Stimulated activated CD4-positive, alpha-beta T cell treated with anti-CD3 and anti-CD28 coated beads, Interleukin-1b, Interleukin-23, amount 100 ng/mL, for 24 hours (primary cell): ENCODE data around the gene DTNB.

Experiments
- DNase-seq, 4 experiments: peaks; one replicate each; pipeline ENCODE4 v3.0.0-alpha.2; 2020; ENCODE audit warnings: low read depth in 4 of 4, low spot score in 1 of 4

DTNB gene

DNA sequence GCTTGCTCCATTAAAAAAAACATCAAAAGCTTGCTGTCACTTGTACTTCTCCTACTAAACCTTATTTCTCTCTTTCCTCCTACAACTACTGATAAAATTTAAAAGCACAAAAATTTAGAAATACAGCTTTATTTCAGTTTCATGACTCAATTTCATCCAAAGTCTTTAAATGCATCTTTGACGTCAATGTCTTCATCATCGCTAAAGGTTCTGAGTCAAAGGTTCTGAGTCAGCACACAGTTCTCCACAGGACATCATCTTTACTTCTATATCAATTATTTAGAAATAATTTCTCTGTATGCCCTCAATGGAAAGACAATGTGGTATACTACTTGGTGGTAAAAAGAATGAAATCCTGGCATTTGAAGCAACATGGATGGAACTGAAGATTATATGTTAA is 167.8 kb downstream of the DTNB start:
- no peak for DNase-seq

DNA sequence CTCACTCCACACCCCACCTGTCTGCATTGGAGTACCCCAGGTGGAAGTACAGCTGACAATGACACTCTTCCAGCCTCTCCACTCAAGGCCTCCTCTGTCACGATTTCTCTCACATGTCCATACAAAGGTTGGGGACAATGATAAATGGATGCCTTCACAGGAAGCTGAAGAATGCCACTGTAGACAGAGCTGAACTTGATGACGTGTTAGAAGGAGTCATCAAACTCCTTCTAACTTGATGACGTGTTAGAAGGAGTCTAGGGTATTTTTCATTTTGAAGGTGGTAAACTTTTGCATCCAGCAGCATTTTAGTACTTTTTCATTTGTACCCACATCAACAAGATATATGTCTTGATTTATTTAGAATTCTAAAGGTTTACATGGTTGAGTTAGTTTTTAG is 168.2 kb downstream of the DTNB start:
- DNase-seq: no peak

DNA sequence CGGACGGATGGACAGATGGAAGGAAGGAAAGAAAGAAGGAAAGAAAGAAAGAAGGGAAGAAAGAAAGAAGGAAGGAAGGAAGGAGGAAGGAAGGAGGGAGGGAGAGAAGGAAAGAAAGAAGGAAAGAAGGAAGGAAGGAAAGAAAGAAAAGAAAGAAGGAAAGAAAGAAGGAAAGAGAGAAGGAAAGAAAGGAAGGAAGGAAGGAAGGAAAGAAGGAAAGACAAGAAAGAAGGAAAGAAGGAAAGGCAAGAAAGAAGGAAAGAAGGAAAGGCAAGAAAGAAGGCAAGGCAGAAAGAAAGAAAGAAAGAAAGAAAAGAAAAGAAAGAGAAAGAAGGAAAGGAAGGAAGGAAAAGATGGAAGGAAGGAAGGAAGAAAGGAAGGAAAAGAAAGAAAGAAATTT is 169.1 kb downstream of the DTNB start:
- DNase-seq: no peak

DNA sequence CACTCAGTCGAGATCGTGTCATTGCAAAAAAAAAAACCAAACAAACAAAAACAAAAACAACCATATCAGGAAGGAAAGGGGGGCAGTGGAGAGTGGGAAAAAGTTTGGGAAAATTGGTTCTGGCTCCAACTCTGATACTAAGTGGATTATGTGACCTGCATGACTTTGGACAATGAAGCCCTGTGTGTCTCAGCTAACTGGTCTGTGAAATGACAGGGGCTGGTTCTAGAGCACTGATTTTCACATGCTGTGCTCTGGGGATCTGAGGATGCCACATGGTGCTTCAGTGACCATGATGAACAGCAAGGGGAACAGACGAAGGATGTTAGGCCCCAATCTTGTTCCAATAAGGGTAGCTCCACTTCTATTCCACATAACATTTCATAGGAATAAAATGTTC is 174.2 kb downstream of the DTNB start:
- DNase-seq: no peak

DNA sequence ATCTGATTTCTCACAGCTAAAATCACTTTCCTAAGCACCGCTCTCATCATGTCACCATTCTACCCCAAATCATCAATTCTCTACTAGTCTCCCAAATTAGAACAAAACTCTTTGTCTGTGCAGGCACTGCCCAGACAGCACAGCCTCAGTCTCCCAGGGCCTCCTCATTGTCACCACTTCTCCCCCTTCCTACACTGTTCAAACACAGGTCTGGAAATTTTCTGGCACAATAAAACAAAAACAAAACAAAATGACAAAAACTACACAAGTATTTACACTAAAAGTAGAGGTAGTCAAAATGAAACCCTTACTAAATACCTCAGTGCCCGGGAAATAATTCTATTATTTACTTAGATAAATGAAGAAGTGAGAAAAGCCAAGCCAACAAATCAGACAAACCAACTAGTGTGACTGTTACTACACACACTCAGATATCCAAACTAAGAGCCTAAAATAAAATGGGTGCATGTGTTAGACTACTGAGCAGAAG is 175.4 kb downstream of the DTNB start:
- no peak for DNase-seq

DNA sequence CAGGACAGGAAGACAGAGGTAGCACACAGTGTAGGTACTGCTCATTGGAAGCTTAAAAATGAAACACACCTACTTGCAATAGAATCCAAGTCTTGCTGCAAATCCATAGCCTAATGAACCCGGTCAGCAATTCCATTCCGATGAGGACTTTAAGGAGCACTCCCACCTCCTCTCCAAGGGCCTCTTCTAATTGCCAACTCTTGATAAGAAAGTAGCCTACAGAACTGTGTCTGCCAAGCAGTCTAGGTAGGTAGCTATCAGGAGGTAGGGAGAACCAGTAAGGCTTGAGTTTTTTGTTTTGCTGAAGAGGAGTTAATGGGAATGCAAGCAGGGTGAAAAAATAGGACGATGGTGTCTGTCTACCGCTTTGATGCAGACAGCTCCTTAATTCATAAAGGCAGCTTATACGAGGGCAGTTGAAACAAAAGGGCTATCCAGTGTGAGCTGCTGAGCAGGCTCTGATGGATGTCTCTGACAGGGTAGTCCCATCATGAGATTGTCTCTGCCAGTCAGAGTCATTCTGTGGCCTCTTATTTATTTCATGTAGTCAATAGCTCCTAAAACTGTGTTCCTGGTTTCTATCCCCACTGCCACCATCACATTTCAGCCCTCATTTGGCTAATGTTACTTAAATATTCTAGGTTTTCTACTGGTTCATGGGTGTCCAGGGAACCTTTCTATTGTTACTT is 176.0 kb downstream of the DTNB start:
- no peak for DNase-seq

DNA sequence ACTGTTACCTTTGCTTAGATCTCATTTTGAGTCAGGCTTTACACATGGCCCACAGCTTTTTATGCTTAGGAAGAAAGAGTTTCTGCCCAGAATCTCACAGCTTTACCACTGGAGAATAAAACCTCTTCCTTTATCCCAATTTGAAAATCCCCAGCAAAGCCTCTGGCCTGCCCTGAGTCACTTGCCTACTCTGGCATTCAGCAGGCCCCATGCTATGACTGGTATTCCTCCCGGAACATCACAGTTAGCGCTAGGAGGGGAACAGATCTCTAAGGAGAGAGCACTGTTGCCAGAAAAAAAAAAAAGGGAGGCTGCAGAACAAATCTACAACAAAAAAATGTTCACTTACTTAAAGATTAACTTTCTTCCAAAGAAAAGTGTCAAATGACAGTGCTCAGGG is 178.8 kb downstream of the DTNB start:
- DNase-seq: no peak

DNA sequence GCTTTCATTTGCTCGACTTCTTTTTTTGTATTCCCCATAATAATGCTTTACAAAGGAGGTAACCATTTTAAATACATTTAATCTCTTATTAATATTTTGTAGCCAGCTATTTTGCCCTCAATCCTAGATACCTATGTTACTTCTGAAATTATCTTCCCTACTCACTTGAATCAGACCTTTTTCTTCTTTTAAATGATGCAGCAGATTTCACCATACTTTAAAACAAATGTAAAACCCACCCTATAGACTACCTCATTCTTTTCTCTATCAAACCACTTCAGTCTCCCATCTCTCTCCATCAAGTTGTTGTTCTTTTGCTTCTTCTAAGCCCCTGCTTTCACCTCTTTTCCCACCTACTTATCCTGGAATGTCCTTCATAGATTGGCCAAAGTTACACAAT is 180.2 kb downstream of the DTNB start:
- DNase-seq: no peak

DNA sequence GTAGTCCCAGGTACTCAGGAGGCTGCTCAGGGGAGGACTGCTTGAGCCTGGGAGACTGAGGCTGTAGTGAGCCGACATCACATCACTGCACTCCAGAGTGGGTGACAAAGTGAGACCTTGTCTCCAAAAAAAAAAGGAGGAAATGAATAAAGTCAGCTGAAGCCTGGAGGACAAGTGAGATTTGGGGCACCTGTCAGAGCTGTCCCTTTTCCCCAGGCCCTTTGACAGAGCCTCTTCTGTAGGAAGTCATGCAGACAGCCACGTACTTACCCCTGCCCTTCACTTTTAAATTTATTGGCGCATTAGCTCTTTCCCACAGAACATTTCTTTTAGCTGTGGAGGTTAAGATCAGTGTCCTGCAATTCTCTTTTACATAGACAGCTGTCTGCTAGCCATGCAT is 180.7 kb downstream of the DTNB start:
- DNase-seq: no peak

DNA sequence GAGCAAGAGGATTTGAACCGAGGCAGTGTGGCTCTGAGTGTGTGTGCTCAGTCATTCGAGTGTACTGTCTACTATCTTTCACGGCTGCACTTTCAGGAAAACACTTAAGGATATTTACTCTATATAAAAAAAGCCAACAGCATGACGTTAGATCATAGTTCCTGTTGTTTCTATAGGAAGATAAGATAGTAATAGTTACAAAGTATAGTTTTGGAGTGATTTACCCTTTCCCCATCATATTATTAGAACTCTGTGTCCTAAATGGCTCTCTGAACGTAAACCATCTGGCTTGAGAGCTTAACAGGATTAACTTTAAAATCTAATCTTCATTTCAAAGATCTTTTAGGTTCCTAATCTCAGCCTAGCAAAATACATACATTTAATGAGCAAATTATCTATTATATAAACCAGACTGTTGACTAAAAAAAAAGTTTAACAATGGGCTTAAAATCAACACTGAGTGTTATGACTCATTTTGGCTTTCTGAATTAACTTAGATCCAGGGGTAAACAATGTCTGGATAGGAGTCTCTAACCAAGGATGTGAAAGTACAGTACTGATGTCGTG is 181.3 kb downstream of the DTNB start:
- no peak for DNase-seq

DNA sequence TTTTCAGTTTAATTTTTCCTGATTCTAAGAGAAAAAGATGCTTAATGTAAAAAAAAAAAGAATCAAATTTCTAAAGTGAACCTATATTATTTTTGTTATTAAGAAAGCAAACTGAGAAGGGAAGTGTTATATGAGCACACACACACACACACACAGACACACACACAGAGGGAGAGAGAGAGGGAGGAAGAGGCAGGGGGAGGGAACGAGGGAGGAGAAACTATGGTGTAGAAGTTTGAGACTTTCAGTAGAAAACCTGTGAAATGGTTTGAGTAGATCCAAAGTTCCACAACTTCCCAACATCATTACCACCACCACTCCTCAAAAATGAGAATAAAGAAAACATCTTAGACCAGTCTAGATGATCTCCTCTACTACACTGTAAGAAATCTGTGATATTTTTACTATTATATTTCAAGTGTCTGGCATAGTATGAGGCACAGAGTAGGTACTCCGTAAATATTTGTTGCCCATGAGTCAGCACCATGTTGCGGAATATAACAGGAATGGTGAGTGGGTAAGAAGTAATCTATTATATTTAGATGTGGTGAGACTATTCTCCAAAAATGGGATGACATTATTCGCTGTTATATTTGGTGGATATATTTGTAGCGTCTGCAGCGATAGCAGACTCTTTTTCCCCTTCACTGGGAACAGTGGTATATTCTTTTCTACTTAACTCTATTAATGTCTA is 182.2 kb downstream of the DTNB start:
- no peak for DNase-seq

DNA sequence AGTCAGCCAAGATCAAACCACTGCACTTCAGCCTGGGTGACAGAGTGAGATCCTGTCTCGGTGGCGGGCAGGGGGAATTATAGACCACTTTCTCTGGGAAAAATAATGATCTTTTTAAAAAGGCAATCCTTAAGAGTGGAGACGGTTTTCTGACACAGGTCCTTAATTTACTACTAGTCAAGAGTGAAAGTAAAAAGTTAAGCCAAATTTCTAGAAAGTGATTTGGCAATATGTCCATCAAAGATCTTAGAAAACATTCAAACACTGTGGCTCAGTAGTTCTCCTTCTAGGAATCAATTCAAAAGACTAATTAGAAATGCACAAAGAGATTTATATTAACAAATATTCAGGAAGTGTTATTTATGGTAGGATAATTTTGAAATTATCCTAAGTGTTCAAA is 183.2 kb downstream of the DTNB start:
- DNase-seq: no peak

DNA sequence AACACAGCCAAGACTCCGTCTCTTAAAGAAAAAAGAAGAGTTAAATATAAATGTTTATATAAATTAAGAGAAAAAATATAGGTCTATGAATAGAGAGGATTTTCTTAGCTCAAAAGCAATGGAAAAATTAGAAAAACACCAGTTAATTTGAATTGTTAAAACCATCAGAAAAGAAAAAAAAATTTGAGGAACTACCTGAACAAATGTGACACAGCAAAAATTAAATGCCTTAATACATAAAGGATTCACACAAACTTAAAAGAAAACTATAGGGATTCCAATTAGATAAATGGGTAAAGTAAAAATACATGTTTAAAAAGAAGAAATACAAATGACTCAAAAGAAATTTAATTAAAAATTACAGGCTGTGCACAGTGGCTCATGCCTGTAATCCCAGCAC is 183.7 kb downstream of the DTNB start:
- DNase-seq: no peak

DNA sequence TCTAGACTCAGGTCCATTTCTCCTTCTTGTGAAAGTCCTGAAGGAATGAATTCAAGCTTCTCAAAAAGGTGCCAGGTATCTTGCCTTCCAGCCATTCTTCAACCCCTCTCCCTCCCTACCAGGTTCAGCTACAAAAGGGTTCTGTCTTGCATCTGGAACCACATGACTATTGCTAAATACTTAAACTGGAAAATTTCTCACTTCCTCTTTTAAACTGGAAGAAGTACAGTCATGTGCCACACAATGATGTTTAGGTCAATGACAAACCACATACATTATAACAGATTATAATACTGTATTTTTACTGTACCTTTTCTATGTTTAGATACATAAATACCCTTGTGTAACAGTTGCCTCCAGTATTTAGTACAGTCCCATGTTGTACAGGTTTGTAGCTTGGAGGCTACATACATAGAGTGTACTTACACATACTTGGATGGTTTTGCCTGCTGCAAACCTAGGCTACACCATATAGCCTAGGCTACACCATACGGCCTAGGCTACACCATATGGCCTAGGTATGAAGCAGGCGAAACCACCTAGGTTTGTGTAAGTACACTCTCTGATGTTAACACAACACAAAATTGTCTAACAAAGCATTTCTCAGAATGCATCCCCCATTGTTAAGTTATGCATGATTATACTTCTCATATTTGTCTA is 189.6 kb downstream of the DTNB start:
- DNase-seq: no peak

DNA sequence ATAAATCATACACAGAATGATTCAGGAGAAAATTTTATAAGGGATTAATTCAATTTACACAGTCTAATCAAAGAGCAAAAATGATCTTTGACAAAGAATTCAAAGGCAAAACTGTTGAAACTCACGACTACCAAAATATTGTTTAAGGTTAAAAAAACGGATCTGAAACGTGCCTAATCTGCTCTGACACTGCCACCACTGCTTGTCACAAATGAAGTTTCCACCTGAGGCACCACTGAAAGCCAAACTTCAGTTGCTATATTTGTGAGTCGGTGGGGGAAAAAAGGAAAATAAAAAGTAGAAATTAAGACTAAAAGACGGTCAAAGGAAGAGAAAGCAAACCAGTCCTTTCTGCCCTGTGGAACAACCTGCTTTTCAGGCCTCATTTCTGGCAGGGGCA is 191.0 kb downstream of the DTNB start:
- no peak for DNase-seq

DNA sequence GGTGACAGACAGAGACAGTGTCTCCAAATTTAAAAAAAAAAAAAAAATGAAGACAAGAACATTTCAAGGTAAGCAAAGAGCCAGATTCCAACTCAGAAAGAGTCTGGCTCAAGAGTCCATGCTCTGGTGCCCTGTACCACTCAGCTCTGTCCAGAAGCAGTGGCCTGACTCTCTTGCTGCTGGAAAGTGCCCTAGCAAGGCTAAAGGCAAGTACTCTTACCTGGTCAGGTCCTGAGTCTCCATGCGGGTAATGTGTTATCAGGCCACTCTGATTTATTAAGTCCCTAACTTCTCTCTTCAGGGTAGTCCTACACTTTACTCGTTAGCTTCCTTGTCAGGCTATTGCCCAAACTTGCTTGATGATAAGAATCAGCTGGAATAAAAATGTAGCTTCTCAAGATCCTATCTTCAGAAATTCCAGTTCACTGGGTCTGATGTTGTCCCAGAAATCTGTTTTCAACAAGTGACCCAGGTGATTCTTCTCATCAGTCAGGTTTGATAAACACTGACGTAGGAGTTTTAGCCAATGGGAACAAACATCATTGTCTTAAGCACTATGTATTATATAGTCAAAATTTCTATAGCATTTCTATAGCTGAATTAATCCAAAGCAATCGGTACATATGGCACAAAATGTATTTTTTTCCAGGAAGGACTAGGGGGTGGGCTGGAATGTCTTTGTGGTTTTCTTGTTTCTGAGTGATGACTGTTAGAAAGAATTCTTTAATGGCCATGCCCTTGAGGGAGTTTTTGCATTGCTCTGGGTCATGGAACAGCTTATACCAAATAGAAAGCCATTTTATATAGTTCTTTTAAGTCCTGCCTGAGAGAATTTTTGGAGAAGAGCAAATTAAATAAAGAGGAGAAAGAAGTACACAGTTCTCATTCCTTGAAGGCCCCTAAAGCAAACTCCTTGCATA is 191.7 kb downstream of the DTNB start:
- no peak for DNase-seq

DNA sequence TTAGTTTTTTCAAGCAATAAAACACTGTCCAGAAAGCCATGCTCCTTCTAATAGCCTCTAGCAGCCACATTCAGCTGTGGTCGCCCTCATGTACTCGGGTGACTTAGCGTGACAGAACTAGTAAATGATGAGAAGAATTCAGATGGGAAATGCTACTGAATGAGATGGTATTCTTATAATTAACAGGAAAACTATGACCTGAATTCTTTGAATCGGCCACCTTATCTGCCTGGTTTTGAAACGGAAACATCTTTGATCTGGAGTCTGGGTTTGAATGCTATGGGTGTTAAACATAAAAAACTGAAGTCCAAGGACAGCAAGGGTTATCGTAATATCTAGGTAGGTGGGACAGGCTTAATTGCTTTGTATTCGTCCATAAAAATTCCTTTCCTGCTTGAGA is 192.8 kb downstream of the DTNB start:
- DNase-seq: no peak

DNA sequence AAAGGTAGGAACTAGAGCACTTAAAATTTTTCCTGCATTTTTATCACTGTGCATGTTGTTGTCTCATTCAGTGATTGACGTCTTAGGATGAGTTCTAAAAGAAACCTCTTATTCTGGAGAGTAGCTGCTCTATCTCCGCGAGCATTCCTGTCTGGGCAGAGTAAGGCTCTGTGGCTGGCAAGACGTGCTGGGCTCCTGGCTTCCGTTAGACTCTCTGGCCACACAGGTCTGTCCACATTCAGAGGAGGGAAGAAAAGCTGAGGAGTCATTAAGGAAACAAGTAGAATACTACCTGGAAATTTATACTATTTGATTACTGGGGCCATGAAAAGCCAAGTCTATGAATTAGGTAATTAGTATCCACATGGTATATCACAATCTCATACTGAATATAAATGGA is 193.6 kb downstream of the DTNB start:
- no peak for DNase-seq

DNA sequence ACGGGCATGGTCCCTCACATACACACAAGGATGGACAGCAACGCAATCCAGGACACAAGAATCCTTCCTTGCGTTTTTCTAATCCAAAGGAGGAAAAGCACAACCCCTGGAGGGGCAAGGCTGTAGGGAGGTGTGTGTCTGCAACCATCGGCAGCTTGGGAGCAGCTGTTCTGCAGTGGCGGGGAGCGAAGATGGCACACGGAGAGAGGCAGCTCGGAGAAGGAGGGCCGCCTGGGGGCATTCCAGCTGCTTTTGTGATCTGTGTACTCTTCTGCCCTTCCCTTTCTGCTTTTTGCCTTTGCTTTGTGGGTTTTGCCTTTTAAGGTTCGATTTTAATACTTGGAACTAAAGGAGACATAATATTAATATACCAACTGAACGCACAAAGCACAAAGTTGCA is 194.6 kb downstream of the DTNB start:
- no peak for DNase-seq

DNA sequence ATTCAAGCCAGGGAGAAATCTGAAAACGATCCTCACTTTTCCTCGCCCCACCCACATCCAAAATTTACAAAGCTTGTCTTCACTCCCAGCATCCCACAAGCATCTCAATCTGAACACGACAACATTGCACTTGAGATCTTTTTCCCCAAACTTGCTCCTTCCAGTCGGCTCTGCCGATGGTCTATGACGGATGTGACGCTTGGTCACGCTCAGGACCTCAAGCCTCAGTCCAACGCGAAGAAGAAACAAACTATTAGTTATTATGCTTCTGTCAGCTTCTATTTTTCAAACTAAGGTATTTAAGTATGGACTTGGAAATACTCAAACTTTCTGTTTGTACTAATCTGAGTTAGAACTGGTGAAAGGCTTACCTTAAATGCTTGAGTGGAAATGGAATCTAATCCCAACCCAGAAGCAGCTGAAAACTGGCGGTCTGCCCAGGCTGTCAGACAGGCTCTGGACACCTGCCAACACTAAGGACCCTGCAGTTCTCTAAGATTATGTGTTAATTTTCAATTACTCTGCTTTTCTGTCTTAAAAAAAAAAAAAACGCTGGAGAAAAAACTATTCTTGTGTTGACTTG is 199.5 kb downstream of the DTNB start:
- no peak for DNase-seq

DNA sequence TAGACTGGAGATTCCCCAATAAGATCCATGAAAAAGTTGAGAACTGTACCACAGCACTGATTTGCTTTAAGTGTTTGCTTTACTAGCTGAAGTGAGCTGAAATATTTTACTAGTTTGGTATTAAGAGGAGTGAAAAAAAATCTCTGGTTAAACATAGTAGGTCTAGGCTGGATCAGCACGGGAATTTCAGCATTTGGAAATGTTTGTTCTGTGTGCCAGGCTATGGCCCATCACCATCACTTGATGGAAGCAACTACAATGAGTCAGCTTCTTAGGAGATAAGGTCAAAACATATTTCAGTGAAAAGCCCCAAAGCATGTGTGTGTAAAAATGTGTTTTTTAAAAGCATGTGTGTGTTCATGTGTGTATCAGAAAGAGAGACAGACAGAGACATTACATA is 200.2 kb downstream of the DTNB start:
- DNase-seq: no peak
